ENCODE measurements around the gene EGFL8. TPM values are rescaled to one million over a fixed set of nuclear protein-coding genes. Genes with fewer than 3 reads are reported as not detected.
A peak's percentile ranks its signal among the peaks of the same experiment; 100 is the strongest.

Gene EGFL8
- total and polyA plus RNA-seq, 9 of the 15 experiments (the other 6 are each of a cell fraction or from before 2014, with no cell fraction given) = 2.2 to 47.4 (median 14.2) TPM

- peak; percentile 80; the same call in 1 of the 2 replicates for TF ChIP-seq NFRKB (IDR thresholded peaks at IDR 0.05; ENCODE audit: low read depth)
- no peak for TF ChIP-seq ZNF551 (CRISPR knock-in tag; IDR thresholded peaks at IDR 0.05)
- TF ChIP-seq MEF2D (tag; conservative IDR thresholded peaks at IDR 0.05; ENCODE audit: low read depth) = 0 out of 2 replicates have a peak, but pooled peaks have one; percentile 50
- TF ChIP-seq ATF7 (IDR thresholded peaks at IDR 0.05) = peak; percentile 76
- no peak; the same call in none of the 2 replicates for TF ChIP-seq ZBTB33 (CRISPR knock-in tag; IDR thresholded peaks at IDR 0.05)
- no peak for TF ChIP-seq TSC22D4 (tag; IDR thresholded peaks at IDR 0.05)
- no peak for TF ChIP-seq BRF1 (IDR thresholded peaks at IDR 0.05; ENCODE audit: borderline replicate concordance, extremely low read depth, insufficient read length)
- peak; percentile 92 for TF ChIP-seq MTA2 (IDR thresholded peaks at IDR 0.05; ENCODE audit: low read depth)
- no peak for TF ChIP-seq STAT6 (CRISPR knock-in tag; IDR thresholded peaks at IDR 0.05)
- no peak for TF ChIP-seq BRCA1 (IDR thresholded peaks at IDR 0.05)
- TF ChIP-seq BRCA1 (CRISPR knock-in tag; IDR thresholded peaks at IDR 0.05) = no peak
- no peak for TF ChIP-seq ZFP30 (CRISPR knock-in tag; IDR thresholded peaks at IDR 0.05; ENCODE audit: borderline replicate concordance)
- TF ChIP-seq POLR2B (IDR thresholded peaks at IDR 0.05; ENCODE audit: low read depth, partially characterized antibody) = peak; percentile 69
- TF ChIP-seq ZNF212 (CRISPR knock-in tag; IDR thresholded peaks at IDR 0.05) = no peak
- peak; percentile 84 to 90; a peak in 3 of 4 replicates for TF ChIP-seq HDAC1 (IDR thresholded peaks at IDR 0.05)
- no peak for TF ChIP-seq DLX4 (CRISPR knock-in tag; IDR thresholded peaks at IDR 0.05)
- peak; percentile 95 for TF ChIP-seq EP300 (IDR thresholded peaks at IDR 0.05; ENCODE audit: low read length)
- TF ChIP-seq FOXK1 (CRISPR knock-in tag; IDR thresholded peaks at IDR 0.05; ENCODE audit: borderline replicate concordance) = no peak
- no peak for TF ChIP-seq ZNF121 (CRISPR knock-in tag; conservative IDR thresholded peaks at IDR 0.05)
- TF ChIP-seq ZBTB8A (IDR thresholded peaks at IDR 0.05; ENCODE audit: partially characterized antibody) = no peak
- TF ChIP-seq NCOA2 (IDR thresholded peaks at IDR 0.05; ENCODE audit: partially characterized antibody in 2 of 2) = no peak
- TF ChIP-seq CREB3L1 (IDR thresholded peaks at IDR 0.05; ENCODE audit: borderline replicate concordance, low read depth) = peak; percentile 60; the same call in 1 of the 2 replicates
- TF ChIP-seq ZNF408 (CRISPR knock-in tag; IDR thresholded peaks at IDR 0.05; ENCODE audit: low read depth) = no peak
- TF ChIP-seq GTF2F1 (IDR thresholded peaks at IDR 0.05; ENCODE audit: low read depth, low read length) = no peak
Measured at GRCh38 chr6:32167761-32168262, 3.4 kb downstream of the EGFL8 start (continued).

All from K562 (cell line).